Lower lobe of right lung (tissue), 2 donors: ENCODE measurements around the gene CBX1. TPM values are rescaled to one million over a fixed set of nuclear protein-coding genes. Genes with fewer than 3 reads are reported as not detected.
A peak's percentile ranks its signal among the peaks of the same experiment; 100 is the strongest.

Experiments used
- ATAC-seq, 2 donors: fragments of 200-7000 bp; cut with Tn5 transposase; one replicate each; pipeline ENCODE4 v1.9.1; 2020 to 2022; ENCODE audit warnings: mild to moderate bottlenecking in 2 of 2, moderate library complexity in 2 of 2
- DNase-seq: peaks from one replicate; pipeline ENCODE4 v3.0.0-alpha.2; 2020
- H3K27ac ChIP-seq: fragments of 200-600 bp; one replicate; pipeline ENCODE4 v1.8.0; 2022
- H3K27me3 ChIP-seq: fragments of 200-600 bp; one replicate; pipeline ENCODE4 v1.8.0; 2022; ENCODE audit warnings: low read depth
- H3K36me3 ChIP-seq: fragments of 200-600 bp; one replicate; pipeline ENCODE4 v1.8.0; 2022; ENCODE audit warnings: mild to moderate bottlenecking
- H3K4me1 ChIP-seq: fragments of 200-600 bp; one replicate; pipeline ENCODE4 v1.8.0; 2022
- H3K4me3 ChIP-seq: fragments of 200-600 bp; one replicate; pipeline ENCODE4 v1.8.0; 2022; ENCODE audit warnings: mild to moderate bottlenecking
- H3K9me3 ChIP-seq: fragments of 200-600 bp; one replicate; pipeline ENCODE4 v1.8.0; 2022
- intact Hi-C: fragments of 100-400 bp; cut with DNase I; formaldehyde crosslinking; loops from one replicate; pipeline ENCODE4 v1.11.0; 2022
- total RNA-seq: library from RNA; stranded (reverse); fragmentation: NEBNext Ultra II Directional; extraction: Animal tissue kit (Norgen Biotek cat#: 25700); gene quantifications from one replicate; pipeline ENCODE4 v1.2.1, GENCODE V29; 2021
- TF ChIP-seq, protein P1 (sequence below): fragments of 200-600 bp; IDR thresholded peaks from one replicate; pipeline ENCODE4 v1.8.0; 2022; ENCODE audit warnings: antibody characterized with exemption, mild to moderate bottlenecking
- donor health status: DM: no; HTN: yes; CAD: no; lungs with severe emphysema.

CBX1 gene
- total RNA-seq, 1 donor from 2014 or later = 30.7 TPM

DNA sequence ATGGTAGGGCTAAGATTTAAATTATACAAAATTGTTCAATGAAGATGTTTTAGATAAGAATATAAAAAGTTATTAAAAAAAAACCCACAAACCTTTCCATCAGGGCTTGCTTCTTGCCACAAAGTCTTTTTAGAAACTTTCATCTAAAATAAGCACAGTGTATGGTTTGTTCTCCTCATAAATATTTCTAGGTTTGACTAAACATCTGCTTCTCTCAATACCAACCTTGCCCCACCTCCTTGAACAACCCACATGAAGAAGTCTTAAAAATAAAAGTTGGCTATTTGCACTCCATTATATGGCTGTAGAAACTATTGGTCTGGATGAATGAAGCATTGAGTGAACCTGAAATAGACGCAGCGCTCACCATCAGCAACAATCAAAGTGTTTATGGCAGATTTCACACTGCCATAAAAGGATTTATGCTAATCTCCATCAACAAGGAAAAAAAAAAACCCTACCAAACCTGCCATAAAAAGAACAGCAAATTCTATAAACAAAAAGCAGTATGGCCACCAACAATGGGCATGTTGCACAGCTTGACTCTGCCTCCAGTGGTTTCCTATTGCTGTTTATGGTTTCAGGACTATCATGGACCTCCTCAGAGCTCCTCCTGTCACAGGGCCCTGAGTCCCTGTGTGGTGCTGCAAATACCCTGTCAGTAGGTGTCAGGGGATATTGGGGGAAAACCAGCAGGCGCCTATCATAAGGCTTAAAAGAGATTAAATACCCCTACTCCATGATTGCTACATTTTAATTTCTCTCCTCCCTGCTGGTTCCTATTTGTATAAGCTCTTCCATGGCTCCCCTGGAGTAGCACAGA is 43.9 kb upstream of the CBX1 start:
- no peaks in the 10 kb centered on the region for H3K36me3 ChIP-seq
- no peak for ATAC-seq
- no peaks in the 10 kb centered on the region for H3K9me3 ChIP-seq
- DNase-seq = no peak
- no peaks in the 10 kb centered on the region for H3K4me1 ChIP-seq
- TF ChIP-seq, protein P1, sequence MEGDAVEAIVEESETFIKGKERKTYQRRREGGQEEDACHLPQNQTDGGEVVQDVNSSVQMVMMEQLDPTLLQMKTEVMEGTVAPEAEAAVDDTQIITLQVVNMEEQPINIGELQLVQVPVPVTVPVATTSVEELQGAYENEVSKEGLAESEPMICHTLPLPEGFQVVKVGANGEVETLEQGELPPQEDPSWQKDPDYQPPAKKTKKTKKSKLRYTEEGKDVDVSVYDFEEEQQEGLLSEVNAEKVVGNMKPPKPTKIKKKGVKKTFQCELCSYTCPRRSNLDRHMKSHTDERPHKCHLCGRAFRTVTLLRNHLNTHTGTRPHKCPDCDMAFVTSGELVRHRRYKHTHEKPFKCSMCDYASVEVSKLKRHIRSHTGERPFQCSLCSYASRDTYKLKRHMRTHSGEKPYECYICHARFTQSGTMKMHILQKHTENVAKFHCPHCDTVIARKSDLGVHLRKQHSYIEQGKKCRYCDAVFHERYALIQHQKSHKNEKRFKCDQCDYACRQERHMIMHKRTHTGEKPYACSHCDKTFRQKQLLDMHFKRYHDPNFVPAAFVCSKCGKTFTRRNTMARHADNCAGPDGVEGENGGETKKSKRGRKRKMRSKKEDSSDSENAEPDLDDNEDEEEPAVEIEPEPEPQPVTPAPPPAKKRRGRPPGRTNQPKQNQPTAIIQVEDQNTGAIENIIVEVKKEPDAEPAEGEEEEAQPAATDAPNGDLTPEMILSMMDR = no peak
- no peak overlapping the region for H3K27ac ChIP-seq
- intact Hi-C loops = no loop called here
- H3K4me3 ChIP-seq = no peak overlapping the region
- H3K27me3 ChIP-seq = peaks cover 38% of the 10 kb centered on the region

DNA sequence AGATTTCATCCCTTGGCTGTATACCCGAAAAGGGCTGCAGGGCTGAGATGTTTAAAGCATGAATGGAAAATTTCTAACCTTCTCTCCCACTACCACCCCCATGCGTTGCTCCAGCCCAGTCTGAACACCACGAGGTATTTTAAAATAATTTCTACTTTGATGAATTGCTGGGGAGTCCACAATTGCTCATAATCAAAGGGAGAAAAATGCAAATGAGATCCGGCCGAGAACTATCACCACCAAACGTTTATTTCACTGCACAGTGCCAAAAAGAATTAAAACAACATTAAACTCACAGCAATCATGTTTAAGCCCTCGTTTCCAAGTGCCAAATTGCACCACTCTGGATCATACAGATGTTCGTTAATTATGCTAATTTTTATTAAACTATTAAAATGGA is 43.0 kb upstream of the CBX1 start:
- peaks cover 36% of the 10 kb centered on the region for H3K27me3 ChIP-seq
- no peaks in the 10 kb centered on the region for H3K36me3 ChIP-seq
- no peak for DNase-seq
- no peak overlapping the region for H3K27ac ChIP-seq
- TF ChIP-seq, protein P1 = no peak
- no peaks in the 10 kb centered on the region for H3K9me3 ChIP-seq
- H3K4me1 ChIP-seq = no peaks in the 10 kb centered on the region
- ATAC-seq = no peak
- H3K4me3 ChIP-seq = no peak overlapping the region
- intact Hi-C loops = no loop called here

DNA sequence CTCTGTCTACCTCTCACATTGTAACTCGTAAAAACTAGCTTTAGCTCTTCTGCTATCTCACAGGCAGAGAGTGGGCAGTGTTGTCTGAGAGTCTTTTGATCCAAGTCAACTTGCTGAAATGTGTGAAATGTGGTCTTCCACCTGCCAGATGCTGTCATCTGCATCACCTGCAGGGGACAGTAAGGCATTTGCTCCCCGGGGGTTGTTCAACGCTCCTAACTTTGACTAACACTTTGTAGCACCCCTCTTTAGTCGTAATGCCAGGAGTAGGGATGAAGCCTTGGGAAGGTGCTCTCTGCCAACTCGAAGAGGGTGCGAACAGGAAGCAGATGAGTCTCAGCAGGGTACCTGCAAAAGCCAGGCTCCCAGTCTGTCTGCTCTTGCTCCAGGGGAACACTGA is 42.4 kb upstream of the CBX1 start:
- intact Hi-C loops = no loop called here
- TF ChIP-seq, protein P1 = no peak
- ATAC-seq (no peak), DNase-seq (no peak)
- Histone ChIP-seq H3K36me3 (no peaks in the 10 kb centered on the region), H3K9me3 (no peaks in the 10 kb centered on the region), H3K27me3 (peaks cover 32% of the 10 kb centered on the region), H3K4me1 (no peaks in the 10 kb centered on the region), H3K27ac (no peak overlapping the region), H3K4me3 (no peak overlapping the region)

DNA sequence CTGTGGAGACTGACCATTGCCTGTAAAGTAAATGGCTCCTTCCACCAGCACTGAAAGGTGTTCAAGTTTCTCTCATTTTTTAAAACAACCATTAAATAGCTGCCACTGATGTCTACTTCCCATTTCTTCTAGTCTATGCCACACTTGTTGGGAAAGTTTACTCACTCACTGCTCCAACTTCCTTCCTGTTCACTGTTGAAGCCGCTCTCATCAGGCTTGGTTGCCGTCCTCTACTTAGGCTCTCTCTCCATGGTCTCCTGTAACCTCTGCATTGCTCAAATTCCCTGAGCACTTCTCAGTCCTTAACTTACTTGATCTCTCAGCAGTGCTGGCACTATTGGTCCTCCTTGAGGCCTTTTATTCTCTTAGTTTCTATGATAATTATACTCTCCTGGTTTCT is 38.7 kb upstream of the CBX1 start:
- DNase-seq (no peak), ATAC-seq (peak; percentile 60 to 72)
- Histone ChIP-seq H3K4me1 (no peaks in the 10 kb centered on the region), H3K4me3 (no peak overlapping the region), H3K36me3 (no peaks in the 10 kb centered on the region), H3K9me3 (no peaks in the 10 kb centered on the region), H3K27me3 (peaks cover 11% of the 10 kb centered on the region), H3K27ac (no peak overlapping the region)
- intact Hi-C loops = no loop called here
- TF ChIP-seq, protein P1 = no peak

DNA sequence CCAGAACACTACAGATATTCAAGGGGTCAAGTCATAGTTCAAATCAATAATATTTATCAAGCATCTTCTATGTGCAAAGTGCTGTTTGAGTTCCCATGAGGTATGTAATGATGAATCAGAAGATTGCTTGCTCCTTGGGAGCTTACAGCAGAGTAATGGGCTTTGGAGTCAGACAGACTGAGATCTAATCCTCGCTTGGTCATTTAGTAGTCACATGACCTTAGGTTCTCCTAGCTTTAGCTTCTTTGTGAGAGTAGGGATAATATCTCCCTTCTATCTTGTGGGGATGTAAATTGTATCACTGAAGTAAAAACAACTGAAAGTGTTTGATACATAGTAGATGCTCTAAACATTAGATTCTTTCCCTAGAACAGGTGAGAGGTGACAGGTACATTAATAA is 36.4 kb upstream of the CBX1 start:
- Histone ChIP-seq H3K36me3 (no peaks in the 10 kb centered on the region), H3K9me3 (no peaks in the 10 kb centered on the region), H3K27me3 (no peaks in the 10 kb centered on the region), H3K4me3 (no peak overlapping the region), H3K4me1 (no peaks in the 10 kb centered on the region), H3K27ac (no peak overlapping the region)
- intact Hi-C loops = no loop called here
- DNase-seq = no peak
- TF ChIP-seq, protein P1 = no peak
- ATAC-seq = no peak
